ENCODE results near the gene PLEKHM3. TPM values are rescaled to one million over a fixed set of nuclear protein-coding genes. Genes with fewer than 3 reads are reported as not detected.

Gene PLEKHM3
- total and polyA plus RNA-seq, 2 of the 4 experiments (the other 2 are of a cell fraction) = 2.4 to 11.3 TPM

- Histone ChIP-seq H3K4me3 (ENCODE audit: insufficient read depth, low read depth, low read length) (no peak overlapping the region), H3K4ac (ENCODE audit: low read depth, low read length) (no peak overlapping the region), H3K14ac (replicated peaks; ENCODE audit: low read depth, low read length) (no peak overlapping the region), H4K20me1 (ENCODE audit: insufficient read depth, low read length) (no peaks in the 10 kb centered on the region), H2AK9ac (replicated peaks; ENCODE audit: low read depth, low read length, poor library complexity) (no peak overlapping the region), H2BK20ac (ENCODE audit: low read depth, low read length) (no peak overlapping the region), H3K9me1 (ENCODE audit: insufficient read depth, low read length) (no peaks in the 10 kb centered on the region; the same call in 1 of the 2 replicates), H3K4me1 (ENCODE audit: control insufficient read depth, insufficient read depth, low read length) (peaks cover 7% of the 10 kb centered on the region), H3K23ac (ENCODE audit: low read depth, low read length) (no peak overlapping the region), H2BK15ac (ENCODE audit: low read depth, low read length) (no peak overlapping the region), H3K9ac (ENCODE audit: low read depth, low read length) (no peak overlapping the region), H3K36me3 (ENCODE audit: control insufficient read depth, insufficient read depth, low read length) (no peaks in the 10 kb centered on the region), H4K5ac (ENCODE audit: low read depth, low read length) (no peak overlapping the region), H4K8ac (ENCODE audit: low read depth in 2 of 2, low read length in 2 of 2) (no peak overlapping the region), H3K9me3 (ENCODE audit: control insufficient read depth, insufficient read depth, low read length) (no peaks in the 10 kb centered on the region), H3K79me1 (ENCODE audit: low read depth in 1 of 2, low read length in 2 of 2) (no peaks in the 10 kb centered on the region), H3K27ac (ENCODE audit: insufficient read depth, low read length) (no peak overlapping the region), H2AK5ac (ENCODE audit: low read depth, low read length) (no peak overlapping the region), H4K91ac (ENCODE audit: insufficient read depth, low read depth, low read length) (no peak overlapping the region), H2BK5ac (ENCODE audit: low read depth, low read length, poor library complexity, severe bottlenecking) (no peak overlapping the region), H2BK120ac (ENCODE audit: low read depth, low read length) (no peak overlapping the region), H3K27me3 (ENCODE audit: control insufficient read depth, insufficient read depth, low read length) (no peaks in the 10 kb centered on the region), H2AFZ (replicated peaks; ENCODE audit: low read length, poor library complexity) (no peak overlapping the region), H3K18ac (ENCODE audit: low read depth, low read length) (no peak overlapping the region), H3K56ac (ENCODE audit: extremely low read depth, insufficient read depth, low read length) (no peak overlapping the region), H3K4me2 (ENCODE audit: low read depth, low read length) (no peak overlapping the region)
- ChIA-PET POLR2A (ENCODE audit: unreplicated experiment) (no interaction called here), CTCF (interaction anchor here (0.6 to 0.7 kb wide), 2 partner anchors 19 to 1897 kb away, joined by 3 to 4 read pairs; no protein-coding TSS in a partner anchor)
- BruUV-seq (replicated peaks) = no TSS peak
- intact Hi-C loops (cut with micrococcal nuclease) = no loop called here
- DNase-seq (no peak), ATAC-seq (ENCODE audit: low read depth) (no peak)
- no CpG with 5 or more reads among the region's 3 CpGs for WGBS, 2 experiments (ENCODE audit: extremely low coverage in 2 of 2, insufficient read length in 1 of 2)
- dilution Hi-C loops (cut with HindIII; ENCODE audit: low sequenced_read_pairs, unreplicated experiment) = no loop called here
- in situ Hi-C loops (cut with MboI; ENCODE audit: low sequenced_read_pairs) = no loop called here
- TF ChIP-seq SMC3 (IDR thresholded peaks at IDR 0.05; ENCODE audit: low read depth, low read length) (no peak), NFE2L2 (IDR thresholded peaks at IDR 0.05; ENCODE audit: low read depth, low read length) (no peak), BHLHE40 (IDR thresholded peaks at IDR 0.05; ENCODE audit: low read depth, low read length) (no peak), RFX5 (IDR thresholded peaks at IDR 0.05; ENCODE audit: low read depth, low read length) (no peak)
These were observed 180.0 kb downstream of the PLEKHM3 start for GRCh38 chr2:207845202-207845864.

Measured in IMR-90 (cell line).